Smooth muscle cell of the pulmonary artery (primary cell): ENCODE data around the gene MX1. TPM values are rescaled to one million over a fixed set of nuclear protein-coding genes. Genes with fewer than 3 reads are reported as not detected.

Experiments used
- total RNA-seq: library from RNA; depleted of rRNA; stranded (reverse); fragments of >200 nt; gene quantifications from 2 replicates; pipeline ENCODE4 v1.2.3, GENCODE V29; 2014

Gene MX1, protein sequence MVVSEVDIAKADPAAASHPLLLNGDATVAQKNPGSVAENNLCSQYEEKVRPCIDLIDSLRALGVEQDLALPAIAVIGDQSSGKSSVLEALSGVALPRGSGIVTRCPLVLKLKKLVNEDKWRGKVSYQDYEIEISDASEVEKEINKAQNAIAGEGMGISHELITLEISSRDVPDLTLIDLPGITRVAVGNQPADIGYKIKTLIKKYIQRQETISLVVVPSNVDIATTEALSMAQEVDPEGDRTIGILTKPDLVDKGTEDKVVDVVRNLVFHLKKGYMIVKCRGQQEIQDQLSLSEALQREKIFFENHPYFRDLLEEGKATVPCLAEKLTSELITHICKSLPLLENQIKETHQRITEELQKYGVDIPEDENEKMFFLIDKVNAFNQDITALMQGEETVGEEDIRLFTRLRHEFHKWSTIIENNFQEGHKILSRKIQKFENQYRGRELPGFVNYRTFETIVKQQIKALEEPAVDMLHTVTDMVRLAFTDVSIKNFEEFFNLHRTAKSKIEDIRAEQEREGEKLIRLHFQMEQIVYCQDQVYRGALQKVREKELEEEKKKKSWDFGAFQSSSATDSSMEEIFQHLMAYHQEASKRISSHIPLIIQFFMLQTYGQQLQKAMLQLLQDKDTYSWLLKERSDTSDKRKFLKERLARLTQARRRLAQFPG
- total RNA-seq = 3.1 and 6.6 TPM in 2 replicates

DNA sequence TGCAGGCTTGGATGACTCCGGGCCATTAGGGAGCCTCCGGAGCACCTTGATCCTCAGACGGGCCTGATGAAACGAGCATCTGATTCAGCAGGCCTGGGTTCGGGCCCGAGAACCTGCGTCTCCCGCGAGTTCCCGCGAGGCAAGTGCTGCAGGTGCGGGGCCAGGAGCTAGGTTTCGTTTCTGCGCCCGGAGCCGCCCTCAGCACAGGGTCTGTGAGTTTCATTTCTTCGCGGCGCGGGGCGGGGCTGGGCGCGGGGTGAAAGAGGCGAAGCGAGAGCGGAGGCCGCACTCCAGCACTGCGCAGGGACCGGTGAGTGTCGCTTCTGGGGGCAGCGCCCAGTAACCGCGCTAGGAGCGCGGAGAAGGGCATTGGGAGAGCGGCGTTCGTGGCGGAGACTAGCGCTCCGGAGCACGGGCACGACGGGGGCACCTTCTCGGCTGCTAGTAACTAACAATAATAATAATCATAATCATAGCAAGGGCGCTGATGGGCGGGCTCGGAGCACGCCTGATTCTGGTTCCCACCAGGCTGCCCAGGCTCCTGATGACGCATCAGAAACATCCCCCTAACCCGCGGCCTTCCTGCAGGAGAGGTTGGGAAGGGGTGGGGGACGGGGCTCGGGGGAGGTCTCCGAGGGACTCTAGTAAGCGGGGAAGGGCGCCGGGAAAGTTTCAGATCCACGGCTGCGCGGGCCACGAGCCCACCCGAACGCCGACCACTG is at the start of gene MX1:
Gene MX1 (plus strand): TSS at position 286 of the 722 bp plus-strand sequence. CDS start 5,832 bp downstream, outside the sequence.

DNA sequence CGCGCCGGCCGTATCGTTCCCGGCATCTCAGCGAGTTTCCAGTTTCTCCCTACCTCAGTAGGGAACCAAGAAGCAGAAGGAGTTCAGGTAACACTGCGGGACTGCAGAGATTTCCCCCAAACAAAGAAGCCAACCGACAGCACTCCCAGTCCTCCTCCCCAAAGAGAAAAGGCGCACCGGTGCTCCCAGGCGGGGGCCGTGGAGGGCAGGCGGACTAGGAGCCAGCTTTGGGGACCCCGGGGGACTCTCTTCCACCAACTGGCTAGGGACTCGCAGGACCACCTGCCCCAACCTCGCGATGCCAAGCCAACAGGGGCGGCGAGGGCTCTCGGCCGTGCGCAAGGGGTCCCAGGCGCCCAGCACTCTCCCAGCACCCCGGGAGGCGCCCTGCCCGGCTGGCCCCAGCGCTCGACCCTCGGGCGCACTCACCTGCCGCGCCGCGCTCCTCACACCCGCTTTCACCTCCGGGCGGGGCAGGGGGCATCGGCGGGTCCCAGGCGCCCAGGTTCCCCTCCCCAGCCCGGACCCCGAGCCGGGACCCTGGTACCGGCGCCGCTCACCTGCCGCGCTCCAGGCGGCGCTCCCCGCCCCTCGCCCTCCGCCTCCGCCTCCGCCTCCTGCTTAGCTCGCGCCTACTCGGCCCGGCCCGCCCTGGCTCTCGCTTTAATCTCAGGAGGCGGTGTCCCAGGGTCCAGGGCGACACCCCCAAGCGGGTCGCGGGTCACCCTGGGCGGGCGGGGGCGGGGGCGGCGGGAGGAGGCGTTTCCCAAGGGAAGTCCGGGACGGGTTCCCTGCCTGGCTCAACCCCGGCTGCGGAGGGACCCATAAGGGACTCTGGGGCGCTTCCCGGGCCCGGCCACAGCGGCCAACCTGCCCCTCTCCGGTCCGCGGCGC is 81.7 kb downstream of the MX1 start, which contains the start of gene TMPRSS2:
Gene TMPRSS2 (minus strand): TSS at position 638 of the 894 bp plus-strand sequence. CDS start 10,025 bp downstream, outside the sequence.

Other genes with a start within 250 kb of the MX1 start
- not detected in 2 replicates for gene FAM3B, start 109.4 kb upstream of the MX1 start, total RNA-seq
- 2.2 and 3.3 TPM in 2 replicates for gene MX2, start 64.2 kb upstream of the MX1 start, total RNA-seq
- gene TMPRSS2, start 81.9 kb downstream of the MX1 start, total RNA-seq = not detected in 2 replicates